GM18526 (cell line): ENCODE measurements around the gene TTC28.

Source experiments
- POLR2A ChIP-seq: IDR thresholded peaks from 3 replicates; pipeline ENCODE4 v1.6.1; 2011; ENCODE audit not compliant: insufficient read length; ENCODE audit errors: extremely low read depth

The TTC28 gene

DNA sequence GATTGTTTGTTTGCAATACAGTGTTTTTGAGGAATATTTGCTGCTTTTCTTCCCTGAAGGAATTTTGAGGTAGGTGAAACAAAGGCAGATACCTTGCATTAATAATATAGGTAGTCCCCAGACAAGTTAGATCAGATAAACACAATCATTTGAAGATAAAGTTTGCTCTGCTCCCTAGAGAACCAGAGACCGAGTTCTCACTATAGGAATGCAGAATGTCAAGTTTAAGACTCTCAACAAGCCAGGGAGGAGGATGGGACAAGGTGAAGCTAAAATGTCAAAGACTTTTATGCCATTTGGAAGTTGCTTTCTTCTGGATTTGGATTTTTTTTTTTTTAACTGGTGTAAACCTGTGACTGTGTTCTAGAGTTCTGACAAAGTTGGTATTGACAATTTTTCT, 364.7 kb downstream of the TTC28 start:
- no peak for TF ChIP-seq POLR2A

DNA sequence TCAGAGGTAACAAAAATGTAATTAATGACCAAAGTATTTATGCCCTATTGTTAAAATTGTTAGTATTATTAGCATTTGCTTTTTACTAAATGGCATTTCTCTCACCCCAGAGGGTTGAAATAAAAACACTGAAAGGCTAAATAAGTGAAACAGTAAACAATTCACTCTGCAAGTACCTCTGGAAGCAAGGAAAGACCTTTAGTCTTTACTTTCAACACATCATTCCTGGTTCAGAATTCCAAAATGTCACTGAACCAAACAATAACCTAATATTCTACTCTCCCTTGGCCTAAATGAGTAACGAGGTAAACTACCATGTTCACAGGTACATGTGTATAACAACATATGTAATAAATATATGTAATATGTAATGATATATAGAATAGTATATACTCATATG, 369.3 kb downstream of the TTC28 start:
- no peak for TF ChIP-seq POLR2A

DNA sequence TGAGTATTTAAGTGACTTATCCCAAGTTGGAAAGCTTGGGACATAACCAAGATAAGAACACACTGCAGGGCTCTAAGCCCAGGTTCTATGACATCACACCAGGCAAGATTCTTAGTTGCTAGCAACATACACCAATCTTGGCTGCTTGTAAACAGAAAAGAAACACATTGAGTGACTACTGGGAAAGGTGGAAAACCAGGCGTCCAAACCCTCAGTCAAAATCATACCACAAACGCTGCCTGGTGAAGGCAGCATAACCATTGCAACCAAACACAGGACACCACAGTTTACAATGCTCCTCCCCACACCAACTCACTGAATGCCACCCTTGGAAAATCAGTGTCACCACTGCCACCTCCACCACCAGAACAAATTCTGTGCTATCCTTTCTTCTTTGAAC, 379.9 kb downstream of the TTC28 start:
- no peak for TF ChIP-seq POLR2A

DNA sequence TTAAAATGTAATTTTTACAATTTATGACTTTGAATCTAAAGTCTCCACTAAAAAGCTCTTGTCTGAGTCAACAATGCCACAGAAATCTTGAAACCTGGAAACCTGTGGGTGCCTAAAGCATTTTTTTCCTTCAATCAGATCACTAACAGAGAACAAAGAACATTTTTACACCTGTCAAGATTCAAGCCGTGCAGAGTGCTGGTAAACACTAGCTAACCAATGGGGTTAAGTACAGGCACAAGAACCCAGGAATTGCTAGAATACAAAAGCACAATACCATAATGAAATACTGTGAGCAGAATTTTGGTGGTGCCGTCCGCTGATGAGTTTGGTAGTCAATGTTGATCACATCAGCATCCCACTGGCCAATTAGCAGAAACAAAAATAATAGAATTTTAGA, 380.3 kb downstream of the TTC28 start:
- no peak for TF ChIP-seq POLR2A

DNA sequence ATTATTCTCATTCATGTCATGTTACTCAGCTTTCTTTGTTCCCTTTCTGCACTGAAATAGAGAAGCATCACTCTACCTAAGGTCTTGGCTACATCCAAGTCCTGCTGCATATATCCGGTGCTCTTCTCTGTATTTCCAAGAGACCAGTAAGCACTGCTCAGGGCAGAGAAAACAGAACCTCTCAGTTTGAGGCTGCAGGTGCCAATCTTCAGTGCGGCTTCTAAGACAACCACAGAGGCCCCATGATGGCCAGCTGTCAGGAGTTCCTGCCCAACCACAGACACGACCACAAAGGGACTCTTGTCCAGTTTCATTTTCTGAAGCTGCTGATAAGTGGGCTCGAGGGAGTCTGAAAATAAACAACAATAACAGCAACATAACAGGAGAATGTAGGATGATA, 382.1 kb downstream of the TTC28 start:
- TF ChIP-seq POLR2A = no peak

DNA sequence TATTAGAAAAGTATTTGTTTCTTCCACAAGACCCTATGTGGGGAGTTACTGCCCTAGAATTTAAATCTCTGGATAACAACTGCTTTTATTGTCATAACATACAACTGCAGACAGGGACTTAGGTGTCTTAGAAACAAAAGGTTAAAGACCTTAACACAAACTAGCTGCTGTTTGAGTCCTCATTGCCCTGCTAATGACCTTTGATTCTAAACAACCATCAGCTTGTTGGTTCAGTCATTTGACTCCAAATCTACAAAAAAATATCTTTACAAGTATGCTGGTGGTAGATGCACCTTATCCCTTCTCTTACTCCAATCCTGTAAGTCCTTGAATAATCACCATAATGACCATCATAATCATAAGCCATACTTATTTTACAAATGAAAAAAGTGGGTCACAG, 383.2 kb downstream of the TTC28 start:
- TF ChIP-seq POLR2A = no peak

DNA sequence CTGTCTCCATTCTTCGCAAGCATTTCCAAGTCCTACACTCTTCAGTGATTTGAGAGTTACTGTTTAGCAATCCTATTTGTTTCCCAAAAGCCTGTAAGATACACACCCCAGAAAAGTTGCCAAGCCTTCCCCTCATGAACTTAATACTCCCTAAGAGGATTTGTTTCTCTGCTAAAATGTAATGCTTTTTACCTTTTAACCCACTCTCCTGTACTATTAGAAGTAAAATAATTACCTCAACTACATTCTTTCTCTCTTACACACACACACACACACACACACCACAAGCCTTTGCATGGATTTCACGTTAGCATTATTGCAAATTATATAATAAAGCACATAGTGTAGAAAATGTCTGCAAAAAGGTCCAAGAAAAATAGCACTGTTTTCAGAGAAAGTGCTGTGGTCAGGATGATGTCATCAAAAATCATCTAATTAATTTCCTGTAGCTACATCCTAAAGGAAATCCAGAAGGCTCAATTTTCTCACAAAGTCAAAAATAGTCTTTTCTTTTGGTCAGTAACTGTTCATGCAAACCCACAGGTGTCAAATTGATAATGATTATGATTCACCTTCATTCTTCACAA, 396.5 kb downstream of the TTC28 start:
- TF ChIP-seq POLR2A = no peak

DNA sequence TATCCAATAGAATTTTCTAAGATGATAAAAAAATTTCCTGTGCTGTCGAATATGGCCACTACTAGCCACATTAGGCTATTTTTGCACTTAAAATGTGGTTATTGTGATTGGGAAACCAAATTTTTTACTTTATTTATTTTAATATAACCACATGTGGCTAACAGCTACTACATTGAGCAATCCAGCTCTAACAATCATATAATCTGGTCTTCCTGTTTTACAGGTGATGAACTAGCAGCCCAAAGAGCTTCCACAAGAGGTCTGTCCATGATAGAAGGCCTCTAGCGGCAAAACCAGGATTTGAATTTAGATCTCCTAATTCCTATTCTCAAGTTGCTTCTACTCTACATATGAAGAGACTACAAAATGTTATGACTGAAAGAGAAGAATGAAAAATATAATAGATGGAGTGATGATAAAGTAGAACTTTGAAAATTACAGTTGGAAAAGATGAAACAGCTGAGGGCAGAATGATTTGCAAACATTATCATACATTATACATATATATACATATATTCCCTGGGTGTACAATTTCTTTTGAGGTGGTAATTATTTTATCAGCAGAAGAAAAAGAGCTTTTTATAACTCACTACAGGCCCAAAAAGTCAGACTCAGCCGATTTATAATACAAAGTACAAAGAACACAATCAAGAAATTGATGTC, 397.1 kb downstream of the TTC28 start:
- TF ChIP-seq POLR2A = no peak

DNA sequence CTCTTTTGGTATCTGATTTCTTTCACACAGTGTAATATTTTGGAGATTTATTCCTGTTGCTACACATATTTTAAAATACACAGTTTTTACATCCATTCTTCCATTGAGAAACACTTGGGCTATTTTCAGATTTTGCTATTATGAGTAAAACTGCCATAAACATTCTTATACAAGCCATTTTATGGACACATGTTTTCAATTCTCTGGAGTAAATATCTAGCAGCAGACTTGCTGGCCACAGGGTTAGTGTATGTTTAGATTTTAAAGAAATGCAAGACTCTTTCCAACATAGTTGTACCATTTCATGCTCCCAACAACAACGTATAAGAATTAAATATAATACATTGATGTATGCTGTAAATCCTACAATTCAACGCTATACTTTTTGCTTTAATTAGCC, 399.8 kb downstream of the TTC28 start:
- no peak for TF ChIP-seq POLR2A

DNA sequence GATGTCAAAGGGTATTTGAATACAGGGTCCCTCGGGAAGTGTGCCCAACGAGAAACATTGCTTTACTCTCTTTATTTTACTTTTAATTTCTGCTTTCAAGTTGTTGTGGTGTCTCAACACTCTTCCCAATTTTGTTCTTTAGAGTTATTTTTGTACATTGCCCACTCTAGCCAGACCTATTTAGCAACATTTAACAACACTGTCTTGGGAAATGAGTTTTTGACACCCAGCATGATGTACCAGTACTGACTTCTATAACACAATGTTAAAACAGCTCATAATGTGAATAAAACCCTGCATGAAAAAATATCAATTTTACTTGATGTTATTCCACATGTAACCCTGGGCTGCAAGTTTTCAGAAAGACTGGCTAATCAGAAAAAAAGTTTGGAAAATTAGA, 410.4 kb downstream of the TTC28 start:
- TF ChIP-seq POLR2A = no peak

DNA sequence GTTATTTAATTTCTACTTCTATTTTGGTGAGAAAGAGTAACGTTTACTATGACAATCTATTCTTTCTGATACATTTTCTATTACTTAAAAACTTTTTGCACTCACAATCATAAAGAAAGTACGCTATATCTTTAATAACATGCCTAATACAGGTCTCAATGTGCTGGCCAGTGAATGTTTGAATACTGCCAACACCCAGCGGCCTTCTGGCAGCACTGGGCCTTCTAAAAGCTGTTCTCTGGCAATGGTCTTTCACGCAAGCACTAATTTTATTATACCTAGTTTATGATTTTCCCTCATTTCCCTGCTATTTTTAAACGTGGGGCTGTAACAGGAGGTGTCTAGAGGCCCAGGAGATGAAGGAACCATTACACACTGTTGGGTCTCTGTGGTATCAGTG, 410.8 kb downstream of the TTC28 start:
- TF ChIP-seq POLR2A = no peak

DNA sequence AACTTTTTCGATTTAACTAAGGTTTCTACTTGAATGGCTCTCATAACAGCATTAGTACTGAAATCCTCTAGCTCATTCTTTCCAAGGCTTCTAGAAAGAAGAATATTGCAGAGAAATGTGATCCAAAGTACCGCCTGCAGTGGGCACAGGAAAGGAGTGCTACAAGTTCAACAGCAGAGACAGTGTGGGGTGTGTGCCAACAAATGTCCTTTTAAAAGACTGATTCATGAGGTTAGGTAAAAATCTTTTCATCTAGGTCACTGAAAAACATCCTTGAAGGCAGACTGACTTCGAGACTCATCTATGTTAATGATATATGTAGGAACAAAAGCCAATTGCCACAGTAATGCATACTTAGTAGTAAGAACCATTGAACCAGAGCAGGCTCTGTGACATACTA, 411.5 kb downstream of the TTC28 start:
- no peak for TF ChIP-seq POLR2A

DNA sequence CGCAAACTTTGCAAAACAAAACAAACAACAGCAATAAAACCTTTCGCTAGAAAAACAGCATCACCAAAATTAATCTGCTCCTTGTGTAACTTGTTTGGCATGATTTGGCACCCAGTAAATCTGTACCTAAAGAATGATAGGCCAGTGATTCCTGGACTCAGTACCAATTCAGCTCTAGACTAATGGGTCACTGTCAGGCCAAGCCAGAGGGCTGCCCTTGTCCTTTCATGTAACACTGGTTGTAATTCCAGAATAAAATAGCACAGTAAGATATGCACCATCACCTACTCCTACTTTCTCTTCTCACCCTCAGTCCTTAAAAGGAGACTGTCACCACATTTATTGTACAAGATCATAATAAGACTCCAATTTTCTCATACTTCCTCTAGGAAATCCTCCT, 419.0 kb downstream of the TTC28 start:
- TF ChIP-seq POLR2A = no peak

DNA sequence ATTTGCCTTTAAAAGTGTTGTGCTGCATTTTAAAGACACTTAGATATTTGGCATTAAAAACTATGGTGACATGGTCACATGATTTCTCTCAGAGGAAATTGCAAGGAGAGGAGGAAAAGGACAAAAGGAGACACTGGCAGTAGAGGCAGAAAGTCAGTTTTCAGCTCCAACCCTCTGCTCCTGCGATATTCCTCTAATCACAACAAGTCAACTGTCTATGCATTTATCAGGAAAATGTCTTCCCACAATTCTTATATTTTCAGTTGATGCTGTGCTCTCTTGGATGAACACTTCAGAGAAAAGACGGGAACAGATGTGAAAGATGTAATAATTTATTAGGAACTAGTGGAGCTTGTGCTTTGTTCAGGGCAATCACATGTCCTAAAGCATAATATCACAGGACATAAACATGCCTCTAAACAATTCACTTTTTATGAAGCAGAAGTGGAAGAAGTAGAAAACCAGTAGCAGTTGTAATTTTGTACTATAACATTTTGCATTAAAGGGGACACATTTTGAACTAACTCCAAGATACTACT, 419.8 kb downstream of the TTC28 start:
- TF ChIP-seq POLR2A = no peak

DNA sequence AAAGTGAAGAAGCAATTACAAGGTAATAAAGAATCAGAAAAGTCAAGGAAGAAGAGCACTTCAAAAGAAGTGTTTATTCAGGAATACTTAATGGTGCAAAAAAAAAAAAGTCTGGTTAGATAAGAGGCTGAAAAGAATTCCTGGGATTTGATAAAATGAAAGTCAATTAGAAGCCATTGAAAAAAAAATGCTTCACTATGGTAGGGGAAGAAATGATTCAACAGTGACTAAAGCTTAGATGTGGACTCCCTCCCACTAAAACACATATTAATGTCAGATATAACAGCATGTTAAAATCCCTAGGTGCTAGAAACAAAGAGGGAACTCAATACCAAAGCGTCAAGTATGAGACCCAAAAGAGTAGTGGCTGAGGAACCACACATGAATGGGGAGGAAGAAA, 425.2 kb downstream of the TTC28 start:
- TF ChIP-seq POLR2A = no peak

DNA sequence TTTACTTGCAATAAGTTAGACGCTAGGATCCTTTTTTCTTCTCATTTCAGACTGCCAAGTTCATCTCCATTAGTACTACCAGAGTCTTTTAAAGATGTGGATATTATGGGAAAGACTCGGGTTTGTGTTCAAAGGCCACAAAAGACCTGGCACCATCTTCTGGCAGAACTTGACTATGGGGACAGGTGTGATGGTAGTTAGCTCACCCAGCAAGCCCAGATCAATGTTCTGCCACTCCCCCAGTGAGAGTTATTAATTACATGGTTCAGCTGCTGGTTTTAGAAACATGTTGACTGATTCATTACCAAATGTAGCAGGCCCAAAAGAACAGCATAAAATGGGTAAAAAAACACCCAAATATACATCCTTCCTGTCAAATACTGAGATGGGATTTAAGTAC, 427.1 kb downstream of the TTC28 start:
- no peak for TF ChIP-seq POLR2A
